GM19099 (cell line): ENCODE measurements around the gene SLC12A7.

Source experiments
- POLR2A ChIP-seq: IDR thresholded peaks from 3 replicates; pipeline ENCODE4 v1.6.1; 2011; ENCODE audit warnings: low read depth; ENCODE audit not compliant: insufficient read length; ENCODE audit errors: extremely low read depth

The SLC12A7 gene

DNA sequence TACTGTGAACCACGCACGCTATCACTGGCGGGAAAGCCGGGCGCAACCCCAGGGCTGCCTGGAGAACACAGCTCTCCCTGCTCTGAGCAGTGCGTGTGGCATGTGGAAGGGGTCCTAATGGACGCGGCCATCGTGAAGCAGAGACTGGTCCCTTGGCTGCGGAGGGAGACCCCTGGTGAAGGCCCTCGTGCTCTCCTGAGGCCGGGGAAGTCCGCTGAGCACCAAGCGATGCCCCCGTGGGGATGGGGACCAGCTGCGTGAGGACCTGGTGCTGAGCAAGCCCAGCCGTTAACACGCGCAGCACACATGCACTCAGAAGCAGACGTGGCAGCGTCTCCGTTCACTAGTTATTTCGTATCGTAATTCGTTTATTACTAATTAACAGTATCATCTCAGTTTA, 24.4 kb downstream of the SLC12A7 start:
- no peak for TF ChIP-seq POLR2A

- no peak for TF ChIP-seq POLR2A
These were observed 25.0 kb downstream of the SLC12A7 start for GRCh38 chr5:1086871-1087270.

- no peak for TF ChIP-seq POLR2A
These were observed 25.7 kb downstream of the SLC12A7 start for GRCh38 chr5:1086137-1086536.

GRCh38 chr5:1085391-1085790, 26.5 kb downstream of the SLC12A7 start:
- no peak for TF ChIP-seq POLR2A

- no peak for TF ChIP-seq POLR2A
These were observed 27.8 kb downstream of the SLC12A7 start for GRCh38 chr5:1083823-1084605.

- no peak for TF ChIP-seq POLR2A
These were observed 30.3 kb downstream of the SLC12A7 start for GRCh38 chr5:1081519-1081918.

DNA sequence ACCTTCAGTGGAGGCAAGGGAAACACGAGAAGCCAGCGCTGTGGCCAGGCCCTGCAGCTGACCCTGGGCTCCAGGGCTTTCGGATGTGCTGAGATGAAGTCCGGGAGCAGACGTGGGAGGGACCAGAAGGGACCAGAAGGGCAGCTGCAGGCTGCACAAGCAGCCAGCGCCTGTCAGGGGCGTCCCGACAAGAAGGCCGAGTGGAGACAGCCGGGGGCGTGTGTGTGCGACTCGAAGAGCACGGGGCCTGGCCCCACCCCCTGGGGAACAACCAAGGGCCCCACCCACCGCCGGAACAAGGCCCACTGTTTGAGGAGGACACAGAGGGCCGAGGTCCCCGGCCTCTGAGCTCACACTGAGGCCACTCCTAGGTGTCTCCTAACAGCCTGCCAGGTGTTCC, 31.4 kb downstream of the SLC12A7 start:
- no peak for TF ChIP-seq POLR2A

GRCh38 chr5:1079961-1080360, 31.9 kb downstream of the SLC12A7 start:
- TF ChIP-seq POLR2A = no peak

DNA sequence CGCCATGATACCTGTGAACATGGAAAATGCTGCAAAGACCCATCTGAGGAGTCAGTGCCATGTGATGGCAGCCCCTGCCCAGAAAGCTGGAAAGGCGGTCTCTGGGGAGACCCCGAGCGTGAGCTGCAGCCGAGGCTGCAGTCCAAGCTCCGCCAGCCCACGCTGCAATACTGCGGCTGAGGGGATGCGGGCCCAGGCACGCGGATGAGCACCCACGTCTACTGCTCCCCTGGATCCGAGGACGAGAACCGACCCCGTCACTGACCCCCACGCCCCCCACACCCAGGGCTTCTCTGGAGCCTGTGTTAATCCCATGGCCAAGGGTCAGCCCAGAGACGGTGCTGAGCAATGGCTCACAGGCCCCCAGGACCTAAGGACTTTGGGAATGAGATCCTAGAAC, 32.4 kb downstream of the SLC12A7 start:
- no peak for TF ChIP-seq POLR2A

DNA sequence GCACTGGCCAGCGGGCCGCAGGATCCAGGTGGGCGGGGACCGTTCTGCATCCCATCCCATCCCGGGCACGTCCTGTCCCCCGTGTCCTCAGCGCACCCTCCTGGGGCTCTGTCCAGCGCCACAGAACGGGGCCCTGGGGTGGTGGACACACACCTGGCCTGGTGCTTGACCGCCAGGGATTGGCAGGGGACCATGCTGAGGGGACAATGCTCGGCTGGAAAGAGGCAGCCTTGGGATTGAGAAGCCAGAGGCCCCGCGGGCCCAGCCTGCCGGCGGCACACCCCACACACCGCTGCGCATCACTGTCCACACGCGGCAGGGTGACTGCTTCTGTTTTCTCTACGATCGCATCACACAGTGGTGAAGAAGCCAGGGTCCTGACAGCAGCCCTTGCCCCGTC, 33.0 kb downstream of the SLC12A7 start:
- TF ChIP-seq POLR2A = no peak

DNA sequence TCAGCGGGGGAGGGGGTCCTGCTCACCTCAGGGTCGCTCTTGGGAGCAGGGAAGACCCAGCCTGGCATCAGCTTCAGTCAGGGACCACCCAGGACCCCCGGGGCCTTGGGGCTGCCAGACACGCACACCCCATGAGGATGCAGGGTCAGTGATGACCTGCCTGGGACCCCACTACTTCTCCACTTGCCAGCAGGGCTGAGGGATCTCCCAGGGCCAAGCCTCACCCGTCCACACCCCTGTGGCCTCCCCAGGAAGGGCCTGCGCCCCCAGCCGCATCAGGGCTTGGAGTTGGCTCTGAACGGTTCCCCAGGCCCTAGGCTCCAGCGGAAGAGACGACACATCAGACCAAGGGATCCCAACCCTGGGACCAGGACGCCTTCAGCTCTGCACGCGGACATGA, 33.7 kb downstream of the SLC12A7 start:
- TF ChIP-seq POLR2A = no peak

GRCh38 chr5:1077491-1078020, 34.3 kb downstream of the SLC12A7 start:
- TF ChIP-seq POLR2A = no peak

DNA sequence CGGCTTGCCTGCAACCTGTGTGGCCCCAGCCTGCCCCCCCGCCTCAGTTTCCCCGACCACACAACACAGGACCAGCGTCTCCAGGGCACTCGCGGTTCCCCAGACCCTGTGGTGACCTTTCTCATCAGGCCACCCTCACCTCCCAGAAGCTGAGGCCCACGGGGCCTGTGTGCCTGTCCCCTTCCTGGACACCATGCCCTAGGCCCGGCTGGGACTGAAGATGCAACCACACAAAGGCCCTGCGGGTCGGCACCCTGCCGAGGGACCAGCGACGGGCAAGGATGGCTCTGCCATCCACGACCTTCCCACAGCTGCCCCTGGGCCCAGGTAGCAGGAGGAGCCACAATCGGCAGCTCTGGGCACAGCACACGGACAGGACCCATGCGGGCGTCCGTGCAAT, 34.8 kb downstream of the SLC12A7 start:
- no peak for TF ChIP-seq POLR2A

- TF ChIP-seq POLR2A = no peak
These were observed 35.5 kb downstream of the SLC12A7 start for GRCh38 chr5:1076406-1076805.

DNA sequence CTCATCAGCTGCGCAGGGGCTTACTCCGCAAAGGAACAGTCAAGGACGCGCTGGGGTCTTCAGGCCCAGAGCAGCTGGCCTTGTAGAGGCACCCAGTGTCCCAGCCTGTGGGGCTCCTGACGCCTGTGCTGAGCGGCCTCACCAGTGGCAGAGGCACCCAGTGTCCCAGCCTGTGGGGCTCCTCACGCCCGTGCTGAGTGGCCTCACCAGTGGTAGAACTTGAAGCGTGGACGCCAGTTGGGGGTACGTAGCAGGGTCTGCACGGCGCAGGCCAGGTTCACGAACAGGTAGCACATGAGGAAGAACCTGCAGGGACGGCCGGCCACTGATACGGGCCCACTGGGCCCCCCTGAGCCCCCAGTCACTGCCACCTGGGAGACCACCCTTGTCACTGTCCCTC, 35.9 kb downstream of the SLC12A7 start:
- TF ChIP-seq POLR2A = no peak

DNA sequence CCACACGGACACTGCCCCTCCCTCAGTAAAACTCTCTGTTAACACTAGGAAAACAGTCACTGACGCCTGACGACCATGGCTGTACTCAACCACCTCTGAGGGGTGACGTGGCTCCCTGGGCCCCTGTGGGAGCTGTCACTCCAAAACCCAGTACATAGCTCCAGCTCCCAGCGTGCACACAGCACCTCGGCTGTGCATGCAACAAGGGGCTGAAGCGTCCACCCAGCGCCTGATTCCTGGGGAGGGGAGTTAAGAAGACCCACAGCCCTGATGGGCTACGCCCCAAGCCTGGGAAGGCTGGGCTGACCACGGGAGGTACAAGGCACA, 36.3 kb downstream of the SLC12A7 start:
- TF ChIP-seq POLR2A = no peak

DNA sequence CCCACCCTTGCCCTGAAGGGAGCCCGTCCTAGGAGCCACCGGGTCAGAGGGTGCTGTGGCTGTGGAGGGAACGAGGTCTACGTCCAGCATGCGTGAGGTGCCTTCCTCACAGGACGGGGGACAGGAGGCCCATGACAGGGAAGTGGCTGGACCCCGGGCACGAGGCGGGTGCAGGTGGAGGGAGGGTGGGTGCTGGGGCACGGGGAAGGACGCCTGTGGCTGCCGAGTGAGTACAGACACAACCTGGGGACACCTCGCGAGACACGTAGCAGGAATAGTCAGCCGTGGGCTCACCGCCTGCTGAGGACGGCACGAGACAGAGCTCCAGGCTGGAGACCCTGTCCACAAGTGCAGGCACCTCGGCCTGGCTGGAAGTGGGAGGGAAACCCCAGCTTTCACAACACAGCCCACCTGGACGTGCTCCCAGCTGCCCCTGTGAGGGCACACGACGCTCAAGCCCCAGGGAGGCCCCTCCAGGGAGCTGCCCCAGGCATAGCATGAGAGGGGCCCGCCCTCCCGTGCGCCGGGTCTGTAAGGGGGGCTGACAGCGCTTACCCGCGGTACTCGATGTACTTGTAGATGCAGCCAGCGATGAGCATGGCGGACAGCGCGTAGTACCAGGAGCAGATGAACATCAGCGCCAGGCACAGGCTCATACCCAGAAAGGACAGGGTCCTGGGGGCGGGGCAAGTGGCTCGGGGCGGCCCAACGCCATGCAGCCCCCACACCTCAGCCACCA, 36.9 kb downstream of the SLC12A7 start:
- TF ChIP-seq POLR2A = no peak

GRCh38 chr5:1074226-1074625, 37.6 kb downstream of the SLC12A7 start:
- TF ChIP-seq POLR2A = no peak
